ENCODE results near the gene TRABD. TPM values are rescaled to one million over a fixed set of nuclear protein-coding genes. Genes with fewer than 3 reads are reported as not detected.
A peak's percentile ranks its signal among the peaks of the same experiment; 100 is the strongest.

TRABD gene
- total RNA-seq, 1 donor from 2014 or later = 21.0 TPM

DNA sequence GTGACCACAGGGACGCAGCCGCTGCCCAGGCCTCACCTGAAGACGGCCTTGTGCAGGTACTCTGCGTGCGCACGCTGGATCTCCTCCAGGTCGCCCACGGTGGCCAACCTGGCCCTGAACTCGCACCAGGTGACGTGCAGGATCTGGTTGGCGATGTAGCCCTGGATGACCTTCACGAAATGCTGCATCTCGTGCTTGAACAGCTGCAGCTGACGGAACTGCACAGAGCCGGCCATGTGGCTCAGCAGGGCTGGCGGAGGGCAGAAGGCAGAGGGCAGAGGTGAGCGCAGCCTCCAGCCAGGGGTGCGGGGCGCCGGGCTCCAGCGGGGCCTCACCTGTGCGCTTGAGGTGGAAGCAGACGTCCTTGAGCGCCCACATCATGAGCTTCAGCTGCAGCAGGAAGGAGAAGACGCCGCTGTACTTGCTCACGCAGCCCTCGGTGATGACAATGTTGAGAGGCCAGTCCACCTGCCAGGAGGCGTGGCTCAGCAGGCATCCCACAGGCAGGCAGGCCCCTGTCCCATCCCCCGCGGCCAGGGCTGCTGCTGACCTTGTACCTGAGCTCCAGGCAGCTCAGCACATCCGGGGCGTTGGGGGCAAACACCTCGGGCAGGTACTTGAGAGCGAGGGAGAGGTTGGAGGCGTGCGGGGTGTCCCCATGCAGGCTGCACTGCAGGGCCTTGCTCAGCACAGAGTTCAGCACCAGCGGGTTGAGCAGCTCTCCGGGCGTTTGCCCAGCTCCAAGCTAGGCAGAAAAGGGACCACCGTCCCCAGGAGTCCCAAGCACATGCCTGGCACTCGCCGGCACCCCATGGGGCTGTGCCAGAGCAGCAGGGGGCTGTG lies 32.7 kb downstream of the TRABD start:
- H3K9me3 ChIP-seq (replicated peaks) = no peaks in the 10 kb centered on the region
- DNase-seq = no peak
- no peaks in the 10 kb centered on the region for H3K27me3 ChIP-seq (ENCODE audit: low read depth)
- peaks cover 30% of the 10 kb centered on the region for H3K4me1 ChIP-seq
- intact Hi-C loops (cut with micrococcal nuclease) = no loop called here
- H3K36me3 ChIP-seq = peaks cover 85% of the 10 kb centered on the region
- TF ChIP-seq, protein P1, sequence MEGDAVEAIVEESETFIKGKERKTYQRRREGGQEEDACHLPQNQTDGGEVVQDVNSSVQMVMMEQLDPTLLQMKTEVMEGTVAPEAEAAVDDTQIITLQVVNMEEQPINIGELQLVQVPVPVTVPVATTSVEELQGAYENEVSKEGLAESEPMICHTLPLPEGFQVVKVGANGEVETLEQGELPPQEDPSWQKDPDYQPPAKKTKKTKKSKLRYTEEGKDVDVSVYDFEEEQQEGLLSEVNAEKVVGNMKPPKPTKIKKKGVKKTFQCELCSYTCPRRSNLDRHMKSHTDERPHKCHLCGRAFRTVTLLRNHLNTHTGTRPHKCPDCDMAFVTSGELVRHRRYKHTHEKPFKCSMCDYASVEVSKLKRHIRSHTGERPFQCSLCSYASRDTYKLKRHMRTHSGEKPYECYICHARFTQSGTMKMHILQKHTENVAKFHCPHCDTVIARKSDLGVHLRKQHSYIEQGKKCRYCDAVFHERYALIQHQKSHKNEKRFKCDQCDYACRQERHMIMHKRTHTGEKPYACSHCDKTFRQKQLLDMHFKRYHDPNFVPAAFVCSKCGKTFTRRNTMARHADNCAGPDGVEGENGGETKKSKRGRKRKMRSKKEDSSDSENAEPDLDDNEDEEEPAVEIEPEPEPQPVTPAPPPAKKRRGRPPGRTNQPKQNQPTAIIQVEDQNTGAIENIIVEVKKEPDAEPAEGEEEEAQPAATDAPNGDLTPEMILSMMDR (IDR thresholded peaks at IDR 0.05; ENCODE audit: borderline replicate concordance) = no peak
- H3K4me3 ChIP-seq = no peak overlapping the region
- H3K27ac ChIP-seq (replicated peaks) = no peak overlapping the region

DNA sequence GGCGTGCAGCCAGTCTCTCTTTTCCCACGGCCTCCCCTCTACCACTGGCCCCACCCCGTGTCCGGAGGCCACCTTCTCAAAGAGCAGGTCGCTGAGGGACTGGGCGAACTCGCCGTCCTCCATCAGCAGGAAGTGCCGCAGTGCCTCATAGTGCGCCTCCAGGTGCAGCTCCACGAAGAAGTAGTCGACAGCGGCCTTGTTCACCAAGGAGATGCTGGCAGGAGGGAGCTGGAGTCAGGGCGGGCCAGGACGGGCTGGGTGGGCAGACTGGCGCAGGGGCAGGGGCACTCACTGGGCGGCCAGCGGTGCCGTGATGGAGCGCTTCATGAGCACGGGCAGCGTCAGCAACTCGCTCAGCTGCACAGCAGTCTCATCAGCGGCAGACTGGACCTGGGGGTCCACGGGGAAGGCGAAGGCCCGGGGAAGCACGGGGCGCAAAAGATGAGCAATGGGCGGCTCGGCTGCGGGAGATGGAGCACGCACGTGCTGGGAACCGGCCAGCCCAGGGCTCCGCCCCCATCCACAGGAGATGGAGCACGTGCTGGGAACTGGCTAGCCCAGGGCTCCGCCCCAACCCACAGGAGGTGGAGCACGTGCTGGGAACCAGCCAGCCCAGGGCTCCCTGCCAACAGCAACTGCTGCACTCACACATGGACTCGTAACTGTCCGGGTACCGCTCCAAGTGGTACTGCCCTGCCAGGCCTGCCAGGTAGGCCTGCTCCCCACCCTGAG lies 33.4 kb downstream of the TRABD start:
- H3K36me3 ChIP-seq = peaks cover 85% of the 10 kb centered on the region
- intact Hi-C loops (cut with micrococcal nuclease) = no loop called here
- no peaks in the 10 kb centered on the region for H3K27me3 ChIP-seq (ENCODE audit: low read depth)
- no peak overlapping the region for H3K27ac ChIP-seq (replicated peaks)
- H3K4me3 ChIP-seq = no peak overlapping the region
- TF ChIP-seq, protein P1 (IDR thresholded peaks at IDR 0.05; ENCODE audit: borderline replicate concordance) = no peak
- H3K9me3 ChIP-seq (replicated peaks) = no peaks in the 10 kb centered on the region
- DNase-seq = peak; percentile 89
- peaks cover 30% of the 10 kb centered on the region for H3K4me1 ChIP-seq

- Histone ChIP-seq H3K27me3 (ENCODE audit: low read depth) (no peaks in the 10 kb centered on the region), H3K4me1 (peaks cover 25% of the 10 kb centered on the region), H3K9me3 (replicated peaks) (no peaks in the 10 kb centered on the region), H3K27ac (replicated peaks) (peak overlapping the region; percentile 12), H3K36me3 (peaks cover 84% of the 10 kb centered on the region), H3K4me3 (no peak overlapping the region)
- no peak for DNase-seq
- intact Hi-C loops (cut with micrococcal nuclease) = no loop called here
- TF ChIP-seq, protein P1 (IDR thresholded peaks at IDR 0.05; ENCODE audit: borderline replicate concordance) = no peak
Measured at GRCh38 chr22:50219800-50220602, 34.3 kb downstream of the TRABD start.

GRCh38 chr22:50220603-50221409 lies 35.1 kb downstream of the TRABD start:
- TF ChIP-seq, protein P1 (IDR thresholded peaks at IDR 0.05; ENCODE audit: borderline replicate concordance) = no peak
- DNase-seq = no peak
- H3K27me3 ChIP-seq (ENCODE audit: low read depth) = no peaks in the 10 kb centered on the region
- H3K4me3 ChIP-seq = no peak overlapping the region
- peaks cover 22% of the 10 kb centered on the region for H3K4me1 ChIP-seq
- no peak overlapping the region for H3K27ac ChIP-seq (replicated peaks)
- peaks cover 89% of the 10 kb centered on the region for H3K36me3 ChIP-seq
- H3K9me3 ChIP-seq (replicated peaks) = no peaks in the 10 kb centered on the region
- intact Hi-C loops (cut with micrococcal nuclease) = no loop called here
